GM12878 (cell line): ENCODE measurements around the gene DHDDS. TPM values are rescaled to one million over a fixed set of nuclear protein-coding genes. Genes with fewer than 3 reads are reported as not detected.

Experiments used
- CUX1 ChIP-seq: IDR thresholded peaks from 2 replicates; pipeline ENCODE4 v1.6.1; 2012; ENCODE audit warnings: improper control_type of control experiment, low read depth, low read length; ENCODE audit not compliant: insufficient replicate concordance
- FOS ChIP-seq: IDR thresholded peaks from 3 replicates; pipeline ENCODE4 v1.6.1; 2011; ENCODE audit warnings: borderline replicate concordance; ENCODE audit not compliant: insufficient read length; ENCODE audit errors: extremely low read depth
- FOXM1 ChIP-seq: IDR thresholded peaks from 2 replicates; pipeline ENCODE4 v1.6.1; 2012; ENCODE audit warnings: low read depth, mild to moderate bottlenecking, inconsistent platforms, low read length, moderate library complexity
- MTA2 ChIP-seq: fragments of 450-650 bp; IDR thresholded peaks from 2 replicates; pipeline ENCODE4 v1.6.1; 2016; ENCODE audit warnings: low read depth, mild to moderate bottlenecking, moderate library complexity
- ZBTB40 ChIP-seq: fragments of 450-650 bp; IDR thresholded peaks from 2 replicates; pipeline ENCODE4 v1.6.1; 2016; ENCODE audit warnings: mild to moderate bottlenecking, moderate library complexity, borderline replicate concordance
- polyA plus RNA-seq, 11 experiments: library from polyadenylated mRNA; depleted of rRNA in 4 of 11; unstranded in 6 of 11; stranded (reverse) in 5 of 11; fragments of >200 nt; fragmentation: Nextera tagmentation in 4 of 11; fragmentation: Illumina TruSeq in 1 of 11; extraction: Ambion mirVana in 4 of 11; extraction: Trizol in 1 of 11; gene quantifications; 1 replicate in 1 of 11; 2 replicates in 10 of 11; pipeline versions ENCODE4 v1.2.1 to v1.2.3, GENCODE V29; 2011 to 2016; ENCODE audit warnings: inconsistent platforms in 2 of 11, missing spikeins in 2 of 11, low read depth in 1 of 11
- total RNA-seq, 4 experiments: library from RNA; depleted of rRNA in 3 of 4; stranded (reverse); fragments of >200 nt in 3 of 4; fragmentation: Illumina TruSeq in 1 of 4; extraction: Trizol in 1 of 4; gene quantifications; 2 replicates each; pipeline versions ENCODE4 v1.2.1 to v1.2.3, GENCODE V29; 2013 to 2021

Gene DHDDS
- total and polyA plus RNA-seq, 10 of the 15 experiments (the other 5 are each of a cell fraction or from before 2014, with no cell fraction given), result 22.7 to 47.5 (median 36.4) TPM

- no peak for TF ChIP-seq CUX1
- no peak for TF ChIP-seq FOXM1
- TF ChIP-seq FOS, result no peak
- TF ChIP-seq MTA2, result no peak
- no peak for TF ChIP-seq ZBTB40
Measured at GRCh38 chr1:26493938-26494337, 61.8 kb downstream of the DHDDS start (continued).
